Raji (cell line): ENCODE data around the gene DUXA.

Experiments
- POLR2A ChIP-seq: IDR thresholded peaks from 2 replicates; pipeline ENCODE4 v1.6.1; 2011; ENCODE audit warnings: low read depth, low read length, control low read depth; ENCODE audit not compliant: insufficient read depth

Gene DUXA

GRCh38 chr19:57167385-57167784, at the start of gene DUXA:
Gene DUXA, minus strand, starts transcription at chr19:57167485. Its CDS starts 42 bp downstream, at chr19:57167443.
- TF ChIP-seq POLR2A = no peak

DNA sequence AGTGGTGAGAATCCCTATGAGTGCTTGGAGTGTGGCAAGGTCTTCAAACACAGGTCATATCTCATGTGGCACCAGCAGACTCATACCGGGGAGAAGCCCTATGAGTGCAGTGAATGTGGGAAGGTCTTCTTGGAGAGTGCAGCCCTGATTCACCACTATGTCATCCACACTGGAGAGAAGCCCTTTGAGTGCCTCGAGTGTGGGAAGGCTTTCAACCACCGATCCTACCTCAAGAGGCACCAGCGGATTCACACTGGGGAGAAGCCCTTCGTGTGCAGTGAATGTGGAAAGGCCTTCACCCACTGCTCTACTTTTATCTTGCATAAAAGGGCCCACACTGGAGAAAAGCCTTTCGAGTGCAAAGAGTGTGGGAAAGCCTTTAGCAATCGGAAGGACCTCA, 44.8 kb upstream of the DUXA start:
- TF ChIP-seq POLR2A = no peak

GRCh38 chr19:57210381-57210780, 43.1 kb upstream of the DUXA start:
- no peak for TF ChIP-seq POLR2A

DNA sequence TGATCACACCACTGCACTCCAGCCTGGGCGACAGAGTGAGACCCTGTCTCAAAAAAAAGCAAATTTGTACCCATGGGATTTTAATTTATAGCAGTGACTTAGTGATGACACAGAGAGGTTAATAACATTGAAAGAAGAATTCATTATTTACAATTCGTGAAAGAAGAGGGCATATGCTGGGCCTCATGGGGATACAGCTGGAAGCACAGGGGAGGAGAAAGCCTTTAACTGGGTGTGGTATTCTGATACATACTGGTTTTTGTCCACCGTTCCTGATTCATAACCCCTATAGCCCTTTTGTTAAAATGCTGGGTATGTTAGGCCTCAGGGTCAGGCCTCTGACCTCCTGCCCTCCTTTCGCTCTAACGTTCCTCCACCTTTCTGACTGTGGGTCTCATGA, 34.9 kb upstream of the DUXA start:
- TF ChIP-seq POLR2A = no peak

DNA sequence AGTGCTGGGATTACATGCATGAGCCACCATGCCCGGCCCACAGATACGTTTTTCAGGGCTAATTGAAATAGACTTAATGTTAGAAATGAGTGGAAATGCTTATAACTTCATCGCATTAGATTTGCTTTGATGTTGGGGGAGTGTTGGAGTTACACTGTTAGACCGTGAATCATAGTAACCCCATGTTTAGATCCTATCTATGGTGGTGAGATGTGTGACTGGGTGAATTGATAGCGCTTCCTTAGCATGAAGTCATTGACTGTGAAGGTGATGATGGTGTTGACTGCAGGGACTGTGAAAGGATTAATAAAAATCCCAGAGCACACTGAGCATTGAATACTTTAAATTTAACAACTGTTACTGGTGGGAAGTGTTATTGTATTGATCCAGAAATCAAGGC, 25.7 kb upstream of the DUXA start:
- no peak for TF ChIP-seq POLR2A

GRCh38 chr19:57192077-57192420, 24.8 kb upstream of the DUXA start:
- no peak for TF ChIP-seq POLR2A

DNA sequence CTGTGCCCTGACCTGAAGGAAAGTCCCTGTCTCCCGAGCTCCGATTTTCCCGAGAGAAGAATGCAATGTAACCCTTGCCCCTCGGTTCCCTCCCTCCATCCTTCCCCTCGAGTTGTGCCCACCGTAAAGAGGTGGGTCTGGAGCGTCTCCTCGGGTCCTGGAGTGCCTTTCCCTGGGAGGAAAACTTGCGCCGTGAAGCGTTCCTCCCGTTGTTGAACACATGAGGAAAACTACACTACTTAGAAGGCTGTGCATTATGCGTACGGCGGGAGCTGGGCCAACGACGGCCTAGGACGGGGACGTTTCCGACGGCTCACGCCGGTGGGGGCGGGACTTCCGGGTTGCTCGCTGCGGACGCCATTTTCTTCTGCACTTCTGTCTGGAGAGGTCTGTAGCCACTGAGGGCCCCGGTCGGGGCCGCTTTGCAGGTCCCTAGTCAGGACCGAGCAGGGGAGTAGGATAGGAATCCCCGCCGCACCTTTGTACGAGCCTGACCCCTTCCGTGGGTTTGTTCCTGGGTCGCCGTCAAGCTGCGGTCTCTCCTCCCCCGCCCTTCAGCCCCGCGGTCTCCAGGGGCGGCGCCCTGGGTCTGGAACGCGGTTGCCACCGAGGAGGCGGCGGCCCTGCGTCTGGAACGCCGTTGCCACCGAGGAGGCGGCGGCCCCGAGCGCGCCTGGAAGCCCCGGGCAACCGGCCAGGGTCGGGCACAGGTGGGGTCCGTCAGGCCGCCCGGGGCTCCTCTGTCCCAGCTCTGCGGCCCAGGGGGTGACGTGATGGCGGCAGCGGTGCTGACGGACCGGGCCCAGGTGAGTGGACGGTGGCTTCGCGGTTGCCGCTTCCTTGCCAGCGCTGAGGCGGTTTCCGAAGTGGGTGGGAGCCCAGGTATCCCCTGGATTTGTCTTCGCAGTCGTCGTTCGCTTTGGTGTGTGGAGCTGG, 24.1 kb upstream of the DUXA start, which contains the start of gene ZNF264:
TSS of gene ZNF264 (plus strand) at position 360 of the 936 bp plus-strand sequence. CDS start at position 774, 414 bp downstream.
- TF ChIP-seq POLR2A = no peak

- no peak for TF ChIP-seq POLR2A
Observed at GRCh38 chr19:57190301-57190700, 23.0 kb upstream of the DUXA start.

DNA sequence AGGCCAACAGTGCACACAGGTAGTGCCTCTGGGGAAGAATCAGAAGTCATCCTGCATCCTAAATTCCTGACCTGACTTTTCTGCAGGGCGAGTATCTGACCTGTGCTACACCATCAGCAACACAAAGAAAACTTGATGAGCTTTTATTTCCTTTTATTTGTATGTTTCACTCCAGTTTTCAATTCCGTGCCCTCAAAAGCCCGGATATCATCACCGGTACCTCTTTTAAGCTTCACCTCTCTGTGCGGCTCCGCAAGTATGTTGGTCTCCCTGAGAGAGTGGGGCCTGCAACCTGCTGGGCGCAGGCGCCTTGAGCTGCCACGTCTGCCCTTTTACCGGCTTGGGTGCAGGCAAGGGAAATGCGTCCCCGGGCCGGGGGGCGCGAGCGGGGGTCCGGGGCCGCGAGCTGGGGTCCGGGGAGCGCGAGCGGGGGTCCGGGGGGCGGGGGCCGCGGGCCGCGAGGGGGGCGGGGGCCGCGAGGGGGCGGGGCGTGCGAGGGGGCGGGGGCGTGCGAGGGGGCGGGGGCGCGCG, 4.3 kb upstream of the DUXA start:
- no peak for TF ChIP-seq POLR2A

- no peak for TF ChIP-seq POLR2A
Observed at GRCh38 chr19:57165846-57166245, 1.4 kb downstream of the DUXA start.

GRCh38 chr19:57161985-57162539, 5.2 kb downstream of the DUXA start:
- no peak for TF ChIP-seq POLR2A

- no peak for TF ChIP-seq POLR2A
Observed at GRCh38 chr19:57152921-57153320, 14.4 kb downstream of the DUXA start.

GRCh38 chr19:57141699-57142098, 25.6 kb downstream of the DUXA start:
- no peak for TF ChIP-seq POLR2A

DNA sequence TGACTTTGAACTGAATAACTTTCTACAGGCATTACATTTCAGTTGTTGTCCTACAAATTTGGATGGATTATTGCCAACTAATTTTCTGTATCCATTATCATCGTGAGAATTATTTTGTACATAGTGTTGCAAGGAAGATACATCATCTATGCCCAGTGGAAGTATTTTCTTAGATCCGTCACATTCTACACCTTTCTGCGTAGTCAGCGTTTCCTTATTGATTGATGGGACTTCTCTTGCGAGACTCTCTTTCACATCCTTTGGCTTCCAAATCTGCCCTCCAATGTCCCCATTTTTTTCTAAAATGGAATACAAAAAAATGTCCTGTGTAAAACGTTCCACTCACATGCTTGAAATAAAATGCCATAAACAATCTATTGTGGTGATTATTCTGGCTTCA, 31.5 kb downstream of the DUXA start:
- no peak for TF ChIP-seq POLR2A

DNA sequence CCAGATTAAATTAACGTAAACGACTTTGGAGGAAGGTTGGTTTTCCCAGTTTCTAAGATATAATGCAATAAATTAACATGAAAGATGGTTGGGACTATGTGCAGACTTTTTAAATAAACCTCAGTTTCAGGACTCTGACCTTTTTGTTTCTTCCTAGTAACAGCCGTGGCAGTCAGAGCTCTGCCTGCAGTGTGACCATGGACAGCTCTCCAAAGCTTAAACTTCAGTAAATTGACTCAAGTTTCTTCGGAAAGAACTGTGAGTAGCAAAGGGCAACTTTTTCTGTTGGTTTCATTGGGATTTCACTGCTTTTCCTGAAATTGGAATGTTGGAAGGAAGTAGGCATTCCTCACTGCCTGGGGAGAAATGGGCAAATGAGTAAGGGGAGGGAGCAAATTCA, 43.4 kb downstream of the DUXA start:
- TF ChIP-seq POLR2A = no peak

GRCh38 chr19:57118848-57119247, 48.4 kb downstream of the DUXA start:
- TF ChIP-seq POLR2A = no peak
